HG03066 (cell line): ENCODE data around the gene ZDHHC23.

ENCODE experiments used
- ATAC-seq: cut with Tn5 transposase; IDR thresholded peaks from one replicate; pipeline ENCODE4 v1.9.1; 2021; ENCODE audit warnings: low read depth; ENCODE audit not compliant: unreplicated experiment

ZDHHC23 gene

DNA sequence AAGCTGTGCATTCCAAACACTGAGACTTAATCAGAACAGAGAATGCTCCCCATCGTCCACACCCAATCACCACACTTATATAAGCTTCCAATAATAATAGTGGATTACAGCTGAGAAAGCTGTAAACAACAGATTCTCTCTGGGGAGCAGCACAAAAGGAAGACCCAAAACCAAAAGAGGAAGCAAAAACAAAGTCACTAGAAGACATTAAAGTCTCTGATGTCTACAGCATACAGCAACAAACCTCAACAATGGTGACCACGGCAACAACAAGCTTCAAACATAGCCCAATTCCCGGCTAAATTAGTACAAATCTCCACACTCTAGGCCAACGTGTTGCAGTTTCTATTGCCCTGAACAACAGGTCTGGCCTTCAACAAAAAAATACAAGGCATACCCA, 37.7 kb downstream of the ZDHHC23 start:
- no peak for ATAC-seq

DNA sequence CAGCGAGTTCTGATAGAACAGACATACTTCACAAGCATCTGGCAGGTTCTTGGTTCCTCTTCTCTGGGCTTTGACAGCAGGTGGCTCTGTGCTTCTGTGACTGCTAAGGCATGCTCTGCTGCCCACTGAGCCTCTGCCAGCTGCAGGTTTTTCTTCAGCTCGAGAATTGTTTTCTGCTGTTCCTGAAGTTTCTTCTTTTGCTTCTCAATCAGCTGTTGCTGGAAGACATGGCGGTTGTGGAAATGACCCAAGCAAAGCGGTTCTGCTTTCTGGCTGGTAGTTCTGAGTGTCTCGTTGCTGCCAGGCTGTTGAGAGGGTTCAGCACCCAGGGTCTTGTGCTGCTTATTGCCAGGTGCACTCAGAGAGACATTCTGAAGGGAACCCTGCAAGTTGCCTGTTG, 57.7 kb downstream of the ZDHHC23 start:
- no peak for ATAC-seq

DNA sequence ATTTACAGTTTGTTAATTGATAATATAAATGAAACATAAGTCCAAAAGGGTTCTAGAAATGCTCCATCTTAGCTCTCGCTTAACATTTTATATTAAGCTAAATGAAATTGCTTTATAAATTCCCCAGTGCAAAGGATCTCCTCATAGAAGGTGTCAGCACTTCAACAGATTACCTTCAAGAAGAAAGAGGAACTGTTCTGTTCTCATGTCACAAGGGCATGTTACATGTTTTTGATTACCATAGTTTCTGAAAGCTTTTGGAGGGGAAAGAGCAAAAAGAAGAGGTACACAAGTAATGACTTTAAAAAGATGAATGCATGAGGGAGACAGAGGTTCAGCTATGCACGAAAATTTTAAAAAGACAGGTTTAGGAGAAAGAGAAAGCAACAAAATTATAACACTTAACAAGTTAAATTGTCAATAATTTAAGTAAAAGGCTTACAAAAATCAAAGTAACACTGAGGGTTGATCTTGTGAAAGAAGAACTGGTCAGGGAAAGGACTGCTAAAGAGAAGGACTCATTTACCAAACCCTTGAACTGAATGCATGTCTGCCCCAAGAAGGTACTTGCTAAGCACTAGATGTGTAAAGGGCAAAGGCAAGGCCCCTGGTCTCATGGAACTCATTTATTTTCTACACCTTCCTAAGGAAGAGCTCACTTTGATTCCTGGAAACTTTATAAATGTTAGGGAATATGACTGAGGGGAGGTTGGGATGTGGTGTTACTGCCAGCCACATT, 63.4 kb downstream of the ZDHHC23 start:
- ATAC-seq, result no peak
